HG02884 (cell line): ENCODE data around the gene SRRM4.

Source experiments
- ATAC-seq: cut with Tn5 transposase; IDR thresholded peaks from one replicate; pipeline ENCODE4 v1.9.1; 2021; ENCODE audit warnings: mild to moderate bottlenecking, moderate library complexity; ENCODE audit not compliant: unreplicated experiment

Gene SRRM4

GRCh38 chr12:119117936-119118335, 136.6 kb downstream of the SRRM4 start:
- ATAC-seq, result no peak

GRCh38 chr12:119118625-119119024, 137.3 kb downstream of the SRRM4 start:
- no peak for ATAC-seq

DNA sequence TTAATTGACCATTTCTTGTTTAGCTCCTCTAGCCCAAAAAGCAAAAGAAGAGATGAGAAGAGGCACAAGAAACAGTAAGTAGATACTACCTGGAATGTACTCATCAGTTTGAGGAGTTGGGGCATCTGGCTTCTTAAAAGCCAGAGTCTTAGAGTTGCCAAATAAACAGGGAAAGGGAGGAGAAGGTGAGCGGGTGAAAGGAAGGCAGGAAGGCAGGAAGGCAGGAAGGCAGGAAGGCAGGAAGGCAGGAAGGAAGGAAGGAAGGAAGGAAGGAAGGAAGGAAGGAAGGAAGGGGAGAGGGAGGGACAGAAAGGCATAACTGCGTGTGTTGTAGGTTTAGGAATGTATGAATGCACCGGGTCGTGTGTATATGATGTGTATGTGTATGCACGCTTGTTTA, 140.7 kb downstream of the SRRM4 start:
- no peak for ATAC-seq

GRCh38 chr12:119122751-119123150, 141.4 kb downstream of the SRRM4 start:
- ATAC-seq, result no peak

- no peak for ATAC-seq
Measured at GRCh38 chr12:119128527-119128926, 147.2 kb downstream of the SRRM4 start.

DNA sequence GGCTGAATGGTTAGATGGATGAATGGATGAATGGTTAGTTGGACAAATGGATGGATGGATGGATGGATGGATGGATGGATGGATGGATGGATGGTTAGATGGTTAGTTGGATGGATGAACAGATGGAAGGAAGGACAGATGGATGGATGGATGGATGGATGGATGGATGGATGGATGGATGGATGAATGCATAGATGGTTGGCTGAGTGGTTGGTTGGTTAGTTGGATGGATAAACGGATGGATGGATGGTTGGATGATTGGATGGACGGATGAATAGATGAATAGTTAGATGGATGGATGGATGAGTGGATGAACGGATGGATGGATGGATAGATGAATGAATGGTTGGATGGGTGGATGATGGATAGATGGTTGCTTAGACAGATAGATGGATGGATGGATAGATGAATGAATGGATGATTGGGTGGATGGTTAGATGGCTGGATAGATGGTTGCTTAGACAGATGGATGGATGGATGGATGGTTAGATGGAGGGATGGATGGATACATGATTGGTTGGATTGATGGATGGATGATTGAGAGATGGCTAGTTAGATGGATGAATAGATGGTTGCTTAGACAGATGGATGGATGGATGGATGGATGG, 148.6 kb downstream of the SRRM4 start:
- no peak for ATAC-seq

DNA sequence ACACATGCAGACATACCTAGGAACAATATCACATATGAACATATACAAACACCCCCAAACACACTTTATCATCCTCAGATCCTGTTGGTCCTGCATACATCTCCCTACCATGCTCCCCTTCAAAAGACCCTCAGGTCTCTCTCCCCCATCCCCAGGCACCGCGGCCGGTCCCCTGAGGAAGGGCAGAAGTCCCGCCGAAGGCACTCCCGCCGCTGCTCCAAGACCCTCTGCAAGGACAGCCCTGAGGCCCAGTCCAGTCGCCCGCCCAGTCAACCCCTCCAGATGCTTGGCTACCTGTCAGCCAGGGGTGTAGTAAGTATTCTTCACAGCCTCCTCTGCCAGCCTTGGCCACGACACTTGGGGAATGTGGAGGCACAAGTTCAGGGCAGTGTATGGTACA, 149.2 kb downstream of the SRRM4 start:
- no peak for ATAC-seq

DNA sequence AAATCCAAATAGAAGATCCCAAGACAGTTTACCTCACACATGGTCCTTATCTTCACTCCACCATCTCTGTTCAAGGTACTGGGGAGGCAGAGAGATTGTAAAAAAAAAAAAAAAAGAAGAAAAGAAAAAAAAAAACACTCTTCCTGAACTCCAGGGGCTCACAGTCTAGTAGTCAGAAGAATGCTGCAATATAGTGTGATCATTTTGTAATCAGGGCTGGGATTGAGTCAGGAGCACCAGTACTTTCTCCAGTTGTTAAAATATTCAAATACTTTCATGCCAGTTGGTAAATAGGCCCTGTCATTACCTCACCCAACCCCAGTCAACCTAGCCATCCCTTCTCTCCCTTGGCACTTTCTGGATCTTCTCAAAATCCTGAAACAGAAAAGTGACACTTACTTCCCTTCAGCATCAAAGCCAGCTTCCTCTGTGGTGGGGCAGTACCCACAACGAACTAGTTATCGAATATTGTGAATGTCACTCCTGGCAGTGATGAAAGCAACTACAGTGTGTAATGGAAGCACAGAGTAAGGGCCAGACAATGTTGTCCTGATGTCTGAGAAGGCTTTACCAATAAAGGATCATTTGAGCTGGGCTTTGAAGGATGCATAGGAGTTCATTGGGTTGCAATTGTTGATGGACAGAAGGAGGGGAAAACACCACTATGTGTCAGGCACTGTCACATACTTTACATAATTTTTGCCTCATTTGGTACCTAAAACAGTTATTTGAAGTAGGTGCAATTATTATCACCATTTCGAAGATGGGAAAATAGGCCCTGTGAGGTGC, 153.1 kb downstream of the SRRM4 start:
- ATAC-seq, result no peak

- ATAC-seq, result no peak
Measured at GRCh38 chr12:119136811-119137410, 155.6 kb downstream of the SRRM4 start.

DNA sequence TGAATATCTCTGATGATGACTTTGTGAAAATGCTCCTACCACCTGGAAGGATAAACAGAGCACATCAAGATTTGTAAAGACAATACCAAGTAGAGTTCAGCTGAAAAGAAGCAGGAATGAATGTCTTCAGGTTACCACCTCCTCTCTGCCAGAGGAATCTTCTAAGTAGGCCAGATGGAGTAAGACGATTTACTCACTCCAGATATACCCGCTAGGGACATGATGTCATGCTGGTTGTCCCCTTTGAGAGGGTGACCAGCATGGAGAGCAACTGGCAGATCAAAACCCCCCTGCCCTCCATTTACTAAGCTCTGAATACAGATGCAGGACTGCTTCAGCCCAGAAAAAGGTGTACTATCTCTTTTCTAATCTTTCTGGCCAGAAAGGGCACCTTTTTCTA, 158.1 kb downstream of the SRRM4 start:
- no peak for ATAC-seq

DNA sequence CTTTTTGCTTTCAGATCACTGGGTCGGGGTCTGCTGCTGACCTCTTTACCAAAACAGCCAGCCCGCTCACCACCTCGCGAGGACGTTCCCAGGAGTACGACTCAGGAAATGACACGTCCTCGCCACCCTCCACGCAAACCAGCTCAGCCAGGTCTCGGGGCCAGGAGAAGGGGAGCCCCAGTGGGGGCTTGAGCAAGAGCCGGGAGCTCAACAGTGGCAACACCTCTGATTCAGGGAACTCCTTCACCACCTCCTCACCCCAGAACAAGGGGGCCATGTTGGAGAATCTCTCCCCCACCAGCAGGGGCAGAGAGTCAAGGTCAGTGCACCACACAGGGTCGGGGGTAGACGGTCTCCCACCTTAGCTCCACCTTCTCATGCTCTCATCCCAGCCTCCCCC, 164.0 kb downstream of the SRRM4 start:
- no peak for ATAC-seq

DNA sequence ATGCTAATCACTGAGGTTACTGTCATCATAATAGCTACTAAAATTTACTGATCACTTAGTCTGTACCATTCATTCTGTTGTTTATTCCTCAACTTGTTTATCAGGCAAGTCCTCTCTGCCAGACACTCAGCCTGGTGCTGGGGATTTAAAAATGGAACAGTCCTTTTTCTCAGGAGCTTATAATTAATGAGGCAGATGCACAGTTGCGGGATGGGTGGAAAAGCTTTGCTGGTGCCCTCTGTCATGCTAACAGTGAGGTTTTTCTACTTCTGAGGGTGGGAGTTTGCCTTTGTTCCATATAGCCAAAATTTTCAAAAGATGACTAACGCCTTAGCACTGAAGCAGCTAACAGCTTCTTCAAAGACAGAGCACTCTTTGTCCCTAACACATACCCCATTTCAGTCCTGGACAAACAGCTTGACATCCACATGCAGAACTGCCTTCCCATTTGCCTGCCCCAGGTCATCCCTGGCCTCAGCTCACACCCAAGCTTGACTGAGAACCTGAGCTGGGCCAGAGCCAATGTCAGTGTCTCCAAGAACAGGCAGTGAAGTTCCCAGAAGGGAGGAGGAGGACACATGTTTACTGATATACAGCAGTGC, 166.6 kb downstream of the SRRM4 start:
- ATAC-seq, result no peak

DNA sequence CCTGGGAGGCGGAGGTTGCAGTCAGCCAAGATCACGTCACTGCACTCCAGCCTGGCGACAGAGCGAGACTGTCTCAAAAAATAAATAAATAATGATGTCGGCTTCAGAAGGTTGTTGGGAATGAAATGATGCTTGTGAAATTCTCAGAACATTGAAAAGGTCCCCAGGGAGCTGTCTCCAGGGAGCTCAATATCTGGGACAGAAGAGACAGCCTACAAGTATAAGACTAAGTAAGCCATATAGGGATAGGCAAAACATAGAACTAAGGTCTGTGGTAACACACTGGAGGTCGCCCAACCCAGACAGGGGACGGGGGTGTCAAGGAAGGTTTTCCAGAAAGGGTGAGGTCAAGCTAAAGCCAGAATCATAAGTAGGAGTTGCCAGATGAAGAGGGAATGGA, 167.9 kb downstream of the SRRM4 start:
- no peak for ATAC-seq

GRCh38 chr12:119151445-119152026, 170.2 kb downstream of the SRRM4 start:
- no peak for ATAC-seq

GRCh38 chr12:119153477-119154434, 172.4 kb downstream of the SRRM4 start:
- ATAC-seq, result no peak

DNA sequence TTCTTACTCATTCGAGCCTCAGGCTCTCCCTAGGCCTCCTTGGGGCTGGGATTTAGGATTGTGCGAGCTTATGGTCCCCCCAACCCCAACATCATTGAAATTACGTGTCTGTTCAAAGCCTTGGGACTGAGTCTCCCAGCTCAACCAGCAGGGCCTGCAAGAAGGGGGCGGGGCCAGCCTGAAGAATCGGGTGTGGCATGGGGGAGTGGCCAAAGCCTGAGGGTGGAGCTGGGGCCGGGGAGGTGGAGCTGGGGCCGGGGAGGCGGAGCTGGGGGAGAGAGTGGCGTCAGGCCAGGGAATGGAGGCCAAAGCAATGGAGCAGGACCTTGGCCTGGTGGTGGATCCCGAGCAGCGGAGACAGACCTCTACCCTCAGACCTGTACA, 173.1 kb downstream of the SRRM4 start:
- ATAC-seq, result no peak

DNA sequence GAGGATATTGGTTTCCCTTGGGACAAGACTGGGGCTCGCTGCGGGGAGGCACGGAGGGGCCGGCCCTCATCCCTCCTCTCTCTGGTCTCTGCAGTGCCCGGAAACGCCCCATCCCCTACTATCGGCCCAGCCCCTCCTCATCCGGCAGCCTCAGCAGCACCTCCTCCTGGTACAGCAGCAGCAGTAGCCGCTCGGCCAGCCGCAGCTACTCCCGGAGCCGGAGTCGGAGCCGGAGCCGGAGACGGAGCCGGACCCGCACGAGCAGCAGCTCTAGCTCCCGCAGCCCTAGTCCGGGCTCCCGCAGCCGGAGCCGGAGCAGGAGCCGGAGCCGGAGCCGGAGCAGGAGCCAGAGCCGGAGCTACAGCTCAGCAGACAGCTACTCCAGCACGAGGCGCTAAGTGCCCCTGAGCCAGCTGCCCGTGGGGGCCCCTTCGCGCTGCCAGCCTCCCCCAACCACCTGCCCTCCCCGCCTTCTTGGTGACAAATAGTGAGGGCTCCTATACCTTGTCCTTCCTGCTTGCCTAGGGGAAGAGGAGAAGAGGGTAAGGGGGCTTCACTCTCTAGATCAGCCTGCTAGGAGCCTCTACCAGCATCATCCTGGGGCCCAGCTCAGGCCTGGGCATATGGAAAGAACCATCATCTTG, 175.2 kb downstream of the SRRM4 start:
- ATAC-seq, result no peak

- ATAC-seq, result no peak
Measured at GRCh38 chr12:119157528-119157927, 176.2 kb downstream of the SRRM4 start.

- ATAC-seq, result no peak
Measured at GRCh38 chr12:119157978-119158377, 176.6 kb downstream of the SRRM4 start.

- ATAC-seq, result no peak
Measured at GRCh38 chr12:119158402-119158801, 177.1 kb downstream of the SRRM4 start.
